ENCODE data around the gene JCAD. TPM values are rescaled to one million over a fixed set of nuclear protein-coding genes. Genes with fewer than 3 reads are reported as not detected.

Gene JCAD
- polyA plus RNA-seq, 1 of the 3 experiments (the other 2 are of a cell fraction) = 19.0 TPM

GRCh38 chr10:29998142-29998808 lies 61.1 kb downstream of the JCAD start:
- Histone ChIP-seq H3K27me3 (ENCODE audit: insufficient read depth) (no peaks in the 10 kb centered on the region), H3K79me2 (ENCODE audit: insufficient read depth) (no peaks in the 10 kb centered on the region), H3K36me3 (replicated peaks in 1 of 2; ENCODE audit: control insufficient read depth in 1 of 2, insufficient read depth in 2 of 2, low read length in 1 of 2) (no peaks in the 10 kb centered on the region), H3F3A (replicated peaks; ENCODE audit: insufficient read depth) (peaks cover 21% of the 10 kb centered on the region), H3K9me3 (no peaks in the 10 kb centered on the region), H3K9ac (no peak overlapping the region), H3K27ac (ENCODE audit: low read depth in 2 of 2, low read length in 1 of 2) (no peak overlapping the region), H3K4me2 (no peak overlapping the region), H2AFZ (ENCODE audit: low read depth) (no peak overlapping the region), H3K4me3 (ENCODE audit: low read depth in 2 of 2, low read length in 1 of 2) (no peak overlapping the region), H4K20me1 (ENCODE audit: insufficient read depth) (no peaks in the 10 kb centered on the region), H3K4me1 (ENCODE audit: control insufficient read depth in 1 of 2, insufficient read depth in 2 of 2, low read depth in 1 of 2, low read length in 1 of 2) (peaks cover 6 to 37% of the 10 kb centered on the region in 2 experiments; a peak in 3 of 4 replicates), H3K9me2 (no peaks in the 10 kb centered on the region)
- ChIA-PET POLR2A (no interaction called here), CTCF (interaction anchor here (0.6 to 5.7 kb wide), 75 partner anchors 12 to 593 kb away, joined by 3 to 131 read pairs (median 4); no protein-coding TSS in a partner anchor)
- DNase-seq = peak; percentile 71
- TF ChIP-seq RCOR1 (IDR thresholded peaks at IDR 0.05; ENCODE audit: low read length) (no peak; the same call in 1 of the 2 replicates), FOSL2 (IDR thresholded peaks at IDR 0.05; ENCODE audit: borderline replicate concordance, low read depth) (no peak), MEF2A (IDR thresholded peaks at IDR 0.05; ENCODE audit: borderline replicate concordance, low read depth) (no peak), SMC3 (IDR thresholded peaks at IDR 0.05; ENCODE audit: low read depth, low read length) (peak; percentile 91), TAF1 (IDR thresholded peaks at IDR 0.05; ENCODE audit: borderline replicate concordance, low read depth, low read length) (no peak), RAD21 (IDR thresholded peaks at IDR 0.05; ENCODE audit: low read length) (peak; percentile 99), GATA2 (CRISPR knock-in tag; IDR thresholded peaks at IDR 0.05) (no peak), FOXJ3 (CRISPR knock-in tag; IDR thresholded peaks at IDR 0.05) (0 out of 2 replicates have a peak, but pooled peaks have one; percentile 39), GABPA (IDR thresholded peaks at IDR 0.05; ENCODE audit: low read depth) (no peak), EP300 (IDR thresholded peaks at IDR 0.05; ENCODE audit: borderline replicate concordance in 1 of 2, low read depth in 1 of 2, low read length in 1 of 2) (no peak), RXRA (IDR thresholded peaks at IDR 0.05; ENCODE audit: borderline replicate concordance, low read depth) (no peak), ZBTB33 (IDR thresholded peaks at IDR 0.05; ENCODE audit: borderline replicate concordance, low read depth) (no peak), NRF1 (IDR thresholded peaks at IDR 0.05; ENCODE audit: low read depth, low read length) (no peak), RFX5 (IDR thresholded peaks at IDR 0.05; ENCODE audit: low read length) (no peak), SIN3A (IDR thresholded peaks at IDR 0.05; ENCODE audit: borderline replicate concordance, low read depth, low read length) (no peak), CTCF (IDR thresholded peaks at IDR 0.05) (peak; percentile 99), USF2 (IDR thresholded peaks at IDR 0.05; ENCODE audit: borderline replicate concordance, low read depth, low read length) (no peak)
- WGBS (ENCODE audit: low lambda C conversion rate) = 38% methylated on average over 12 of the region's 12 CpGs
